ENCODE results near the gene DAB2.

DAB2 gene

GRCh38 chr5:39333104-39333503 lies 91.7 kb downstream of the DAB2 start:
- Histone ChIP-seq H3K4me1 (ENCODE audit: control insufficient read depth in 1 of 2, insufficient read depth in 2 of 2, low read length in 2 of 2) (no peaks in the 10 kb centered on the region), H3K27ac (ENCODE audit: low read depth, low read length) (no peak overlapping the region), H3K36me3 (ENCODE audit: control insufficient read depth in 1 of 2, insufficient read depth in 2 of 2, low read length in 2 of 2) (no peaks in the 10 kb centered on the region), H3K27me3 (ENCODE audit: control insufficient read depth in 1 of 2, insufficient read depth in 2 of 2, low read length in 2 of 2) (no peaks in the 10 kb centered on the region), H3K9me3 (ENCODE audit: control insufficient read depth in 1 of 2, low read length in 2 of 2) (no peaks in the 10 kb centered on the region), H3K9ac (ENCODE audit: low read depth in 1 of 2, low read length in 2 of 2) (no peak overlapping the region), H3K4me3 (ENCODE audit: low read depth in 1 of 2, low read length in 2 of 2) (no peak overlapping the region)

GRCh38 chr5:39331861-39332381 lies 92.9 kb downstream of the DAB2 start:
- Histone ChIP-seq H3K4me1 (ENCODE audit: control insufficient read depth in 1 of 2, insufficient read depth in 2 of 2, low read length in 2 of 2) (no peaks in the 10 kb centered on the region), H3K27ac (ENCODE audit: low read depth, low read length) (no peak overlapping the region), H3K27me3 (ENCODE audit: control insufficient read depth in 1 of 2, insufficient read depth in 2 of 2, low read length in 2 of 2) (no peaks in the 10 kb centered on the region), H3K9ac (ENCODE audit: low read depth in 1 of 2, low read length in 2 of 2) (no peak overlapping the region), H3K9me3 (ENCODE audit: control insufficient read depth in 1 of 2, low read length in 2 of 2) (no peaks in the 10 kb centered on the region), H3K36me3 (ENCODE audit: control insufficient read depth in 1 of 2, insufficient read depth in 2 of 2, low read length in 2 of 2) (no peaks in the 10 kb centered on the region), H3K4me3 (ENCODE audit: low read depth in 1 of 2, low read length in 2 of 2) (no peak overlapping the region)

GRCh38 chr5:39328731-39329130 lies 96.0 kb downstream of the DAB2 start:
- H3K4me1 ChIP-seq (ENCODE audit: control insufficient read depth in 1 of 2, insufficient read depth in 2 of 2, low read length in 2 of 2), result no peaks in the 10 kb centered on the region
- no peaks in the 10 kb centered on the region for H3K36me3 ChIP-seq (ENCODE audit: control insufficient read depth in 1 of 2, insufficient read depth in 2 of 2, low read length in 2 of 2)
- no peak overlapping the region for H3K4me3 ChIP-seq (ENCODE audit: low read depth in 1 of 2, low read length in 2 of 2)
- H3K9ac ChIP-seq (ENCODE audit: low read depth in 1 of 2, low read length in 2 of 2), result no peak overlapping the region
- H3K27ac ChIP-seq (ENCODE audit: low read depth, low read length), result no peak overlapping the region
- H3K9me3 ChIP-seq (ENCODE audit: control insufficient read depth in 1 of 2, low read length in 2 of 2), result no peaks in the 10 kb centered on the region
- H3K27me3 ChIP-seq (ENCODE audit: control insufficient read depth in 1 of 2, insufficient read depth in 2 of 2, low read length in 2 of 2), result no peaks in the 10 kb centered on the region

GRCh38 chr5:39323542-39323941 lies 101.2 kb downstream of the DAB2 start:
- Histone ChIP-seq H3K4me3 (ENCODE audit: low read depth in 1 of 2, low read length in 2 of 2) (no peak overlapping the region), H3K9me3 (ENCODE audit: control insufficient read depth in 1 of 2, low read length in 2 of 2) (no peaks in the 10 kb centered on the region), H3K9ac (ENCODE audit: low read depth in 1 of 2, low read length in 2 of 2) (no peak overlapping the region), H3K36me3 (ENCODE audit: control insufficient read depth in 1 of 2, insufficient read depth in 2 of 2, low read length in 2 of 2) (no peaks in the 10 kb centered on the region), H3K4me1 (ENCODE audit: control insufficient read depth in 1 of 2, insufficient read depth in 2 of 2, low read length in 2 of 2) (no peaks in the 10 kb centered on the region), H3K27me3 (ENCODE audit: control insufficient read depth in 1 of 2, insufficient read depth in 2 of 2, low read length in 2 of 2) (no peaks in the 10 kb centered on the region), H3K27ac (ENCODE audit: low read depth, low read length) (no peak overlapping the region)

Data from duodenal mucosa (tissue), 2 donors.